ENCODE measurements around the gene YAP1.
A peak's percentile ranks its signal among the peaks of the same experiment; 100 is the strongest.

Gene YAP1

DNA sequence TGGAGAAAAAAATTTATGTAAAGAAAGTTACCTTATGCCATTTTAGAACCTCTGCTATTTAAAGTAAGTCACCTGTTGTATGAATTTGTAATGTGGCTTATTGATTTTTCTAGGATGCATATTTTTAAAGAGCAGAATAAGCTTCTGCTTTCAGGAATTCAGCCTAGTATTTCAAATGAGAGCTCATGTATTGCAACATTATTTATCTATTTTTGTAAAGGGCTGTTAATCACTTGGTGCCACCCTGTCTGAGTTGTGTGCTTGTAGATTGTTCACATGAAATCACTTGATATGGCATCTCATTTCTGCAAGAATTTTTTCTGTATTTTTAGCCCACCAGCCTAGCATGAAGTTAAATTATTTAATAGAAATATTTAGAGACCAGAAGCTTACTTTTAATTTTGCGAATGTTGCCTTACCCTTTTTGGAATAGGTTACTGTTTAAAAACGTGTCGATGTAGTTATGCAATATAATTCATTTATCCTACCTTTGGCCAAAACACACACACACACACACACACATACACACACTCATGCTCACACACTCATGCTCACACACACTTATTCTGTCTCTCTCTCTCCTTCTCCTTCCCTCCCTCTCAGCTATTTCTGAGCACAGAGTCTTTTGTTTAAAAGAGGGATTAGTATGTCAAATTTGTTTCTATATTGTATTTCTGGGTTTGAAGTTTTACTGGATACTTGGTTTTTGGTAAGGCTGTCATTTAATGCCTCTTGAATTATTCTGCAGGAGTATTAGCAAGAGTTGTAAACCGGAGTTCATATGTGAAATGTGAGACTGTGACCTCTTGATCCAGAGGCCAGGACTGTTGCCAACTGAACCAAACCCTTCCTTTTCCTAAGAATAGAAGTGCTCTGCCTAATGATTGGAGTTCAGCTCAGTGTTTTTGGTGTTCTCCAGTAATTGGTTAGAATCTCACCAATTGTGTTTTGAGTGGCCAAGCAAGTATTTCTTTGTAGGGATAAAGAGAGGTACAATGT is 34.4 kb downstream of the YAP1 start:
- POLR2A ChIA-PET = no interaction called here
- H3K9me3 ChIP-seq (ENCODE audit: control insufficient read depth, insufficient read depth, low read depth, low read length) = no peaks in the 10 kb centered on the region
- H3K4me1 ChIP-seq (ENCODE audit: control insufficient read depth, insufficient read depth, low read length) = no peaks in the 10 kb centered on the region; the same call in 1 of the 2 replicates
- no peak overlapping the region for H3K27ac ChIP-seq (ENCODE audit: extremely low read depth, low read depth, low read length)
- H3K4me3 ChIP-seq (ENCODE audit: low read depth, low read length) = no peak overlapping the region
- CTCF ChIA-PET = interaction anchor here (0.7 kb wide), 2 partner anchors 13 to 109 kb away, joined by 3 to 4 read pairs; no protein-coding TSS in a partner anchor
- no peaks in the 10 kb centered on the region for H3K36me3 ChIP-seq (ENCODE audit: control insufficient read depth in 2 of 2, insufficient read depth in 1 of 2, low read length in 2 of 2)
- TF ChIP-seq MZF1 (tag by site-specific recombination; IDR thresholded peaks at IDR 0.05; ENCODE audit: borderline replicate concordance) (no peak), TRIM28 (IDR thresholded peaks at IDR 0.05; ENCODE audit: borderline replicate concordance, low read length) (0 out of 2 replicates have a peak, but pooled peaks have one; percentile 39), ZSCAN23 (tag by site-specific recombination; IDR thresholded peaks at IDR 0.05) (no peak), MYNN (tag by site-specific recombination; IDR thresholded peaks at IDR 0.05; ENCODE audit: borderline replicate concordance) (no peak), ZNF140 (tag by site-specific recombination; IDR thresholded peaks at IDR 0.05) (no peak), INSM2 (tag by site-specific recombination; IDR thresholded peaks at IDR 0.05) (no peak), ZNF777 (tag by site-specific recombination; IDR thresholded peaks at IDR 0.05; ENCODE audit: borderline replicate concordance) (no peak), ZBTB49 (tag by site-specific recombination; IDR thresholded peaks at IDR 0.05; ENCODE audit: low read depth) (no peak), ZNF311 (tag by site-specific recombination; IDR thresholded peaks at IDR 0.05; ENCODE audit: borderline replicate concordance) (no peak), ZNF18 (tag by site-specific recombination; IDR thresholded peaks at IDR 0.05) (0 out of 2 replicates have a peak, but pooled peaks have one; percentile 19), ZNF184 (tag by site-specific recombination; IDR thresholded peaks at IDR 0.05) (no peak), OVOL3 (tag by site-specific recombination; IDR thresholded peaks at IDR 0.05) (no peak), ZBTB6 (tag by site-specific recombination; IDR thresholded peaks at IDR 0.05) (no peak), WT1 (tag by site-specific recombination; IDR thresholded peaks at IDR 0.05) (no peak), ZNF639 (tag by site-specific recombination; IDR thresholded peaks at IDR 0.05) (no peak), ZNF37A (tag by site-specific recombination; IDR thresholded peaks at IDR 0.05) (no peak), IKZF3 (tag by site-specific recombination; IDR thresholded peaks at IDR 0.05) (no peak), ZBTB26 (tag by site-specific recombination; optimal IDR thresholded peaks at IDR 0.05) (no peak), HOXD13 (CRISPR knock-in tag; IDR thresholded peaks at IDR 0.05; ENCODE audit: borderline replicate concordance) (no peak), OSR2 (tag by site-specific recombination; IDR thresholded peaks at IDR 0.05) (no peak), KLF10 (tag by site-specific recombination; IDR thresholded peaks at IDR 0.05) (no peak), ZSCAN30 (tag by site-specific recombination; IDR thresholded peaks at IDR 0.05) (no peak), ZNF292 (tag by site-specific recombination; IDR thresholded peaks at IDR 0.05; ENCODE audit: borderline replicate concordance, low read depth) (no peak)
- TF ChIP-seq, protein P1, sequence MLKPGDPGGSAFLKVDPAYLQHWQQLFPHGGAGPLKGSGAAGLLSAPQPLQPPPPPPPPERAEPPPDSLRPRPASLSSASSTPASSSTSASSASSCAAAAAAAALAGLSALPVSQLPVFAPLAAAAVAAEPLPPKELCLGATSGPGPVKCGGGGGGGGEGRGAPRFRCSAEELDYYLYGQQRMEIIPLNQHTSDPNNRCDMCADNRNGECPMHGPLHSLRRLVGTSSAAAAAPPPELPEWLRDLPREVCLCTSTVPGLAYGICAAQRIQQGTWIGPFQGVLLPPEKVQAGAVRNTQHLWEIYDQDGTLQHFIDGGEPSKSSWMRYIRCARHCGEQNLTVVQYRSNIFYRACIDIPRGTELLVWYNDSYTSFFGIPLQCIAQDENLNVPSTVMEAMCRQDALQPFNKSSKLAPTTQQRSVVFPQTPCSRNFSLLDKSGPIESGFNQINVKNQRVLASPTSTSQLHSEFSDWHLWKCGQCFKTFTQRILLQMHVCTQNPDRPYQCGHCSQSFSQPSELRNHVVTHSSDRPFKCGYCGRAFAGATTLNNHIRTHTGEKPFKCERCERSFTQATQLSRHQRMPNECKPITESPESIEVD (tag by site-specific recombination; IDR thresholded peaks at IDR 0.05) = peak; percentile 90

All from HEK293 (cell line).